Keratinocyte (primary cell): Measurements from ENCODE around the gene SEPTIN10. TPM values are rescaled to one million over a fixed set of nuclear protein-coding genes. Genes with fewer than 3 reads are reported as not detected.
"Not testable (repeated sequence)": the region's sequence is repeated elsewhere in the genome, so short reads cannot be mapped to it uniquely, and the experiment has no call there.

Experiments
- DNase-seq: peaks from one replicate; pipeline ENCODE4 v3.0.0-alpha.2; 2011; ENCODE audit warnings: low read depth, missing footprints, low spot score
- FAIRE-seq: peaks from 2 replicates; lab custom pipeline; 2011; peaks lifted over from hg19 to GRCh38; lab: Jason Lieb, UNC
- H2AFZ ChIP-seq: 2 replicates; pipeline ENCODE4 v1.6.0; 2012; ENCODE audit warnings: low read length, control low read depth, inconsistent platforms; ENCODE audit not compliant: control insufficient read depth
- H3K27ac ChIP-seq: 2 replicates; pipeline ENCODE4 v1.5.1; 2011; ENCODE audit warnings: low read length; ENCODE audit not compliant: control insufficient read depth, insufficient read depth
- H3K27me3 ChIP-seq: 3 replicates; pipeline ENCODE4 v1.6.0; 2011; ENCODE audit warnings: low read length; ENCODE audit not compliant: control insufficient read depth, insufficient read depth; ENCODE audit errors: extremely low read depth
- H3K36me3 ChIP-seq, 2 experiments: 2 replicates in 1 of 2; 3 replicates in 1 of 2; pipeline ENCODE4 v1.5.1; 2011; ENCODE audit warnings: low read length in 2 of 2, mild to moderate bottlenecking in 1 of 2; ENCODE audit not compliant: control insufficient read depth in 2 of 2, insufficient read depth in 2 of 2; ENCODE audit errors: extremely low read depth in 1 of 2
- H3K4me1 ChIP-seq: 3 replicates; pipeline ENCODE4 v1.5.1; 2011; ENCODE audit warnings: low read length; ENCODE audit not compliant: control insufficient read depth, insufficient read depth; ENCODE audit errors: extremely low read depth
- H3K4me2 ChIP-seq: 3 replicates; pipeline ENCODE4 v1.6.0; 2011; ENCODE audit warnings: low read depth, low read length; ENCODE audit not compliant: control insufficient read depth, insufficient read depth; ENCODE audit errors: extremely low read depth
- H3K4me3 ChIP-seq, 3 experiments: fragments of 200-600 bp in 1 of 3; sonication (generic) in 1 of 3; 2 replicates in 2 of 3; 3 replicates in 1 of 3; pipeline ENCODE4 v1.5.1; 2011 to 2016; ENCODE audit warnings: low read length in 3 of 3, mild to moderate bottlenecking in 3 of 3, control low read depth in 2 of 3, inconsistent platforms in 1 of 3, low read depth in 1 of 3, mixed read lengths in 1 of 3, mixed run types in 1 of 3, moderate library complexity in 1 of 3; ENCODE audit not compliant: control insufficient read depth in 2 of 3, insufficient read depth in 2 of 3; ENCODE audit errors: extremely low read depth in 1 of 3
- H3K79me2 ChIP-seq: 2 replicates; pipeline ENCODE4 v1.6.0; 2012; ENCODE audit warnings: low read length; ENCODE audit not compliant: control insufficient read depth, insufficient read depth
- H3K9ac ChIP-seq: 3 replicates; pipeline ENCODE4 v1.6.0; 2011; ENCODE audit warnings: low read length; ENCODE audit not compliant: control insufficient read depth, insufficient read depth; ENCODE audit errors: extremely low read depth
- H3K9me1 ChIP-seq: 3 replicates; pipeline ENCODE4 v1.6.0; 2011; ENCODE audit warnings: low read length; ENCODE audit not compliant: control insufficient read depth, insufficient read depth; ENCODE audit errors: extremely low read depth
- H3K9me3 ChIP-seq: 2 replicates; pipeline ENCODE4 v1.5.1; 2012; ENCODE audit warnings: low read depth, low read length; ENCODE audit not compliant: control insufficient read depth
- H4K20me1 ChIP-seq: 3 replicates; pipeline ENCODE4 v1.6.0; 2011; ENCODE audit warnings: low read length; ENCODE audit not compliant: control insufficient read depth, insufficient read depth; ENCODE audit errors: extremely low read depth
- EZH2 ChIP-seq: IDR thresholded peaks from one replicate; pipeline ENCODE4 v1.6.1; 2012; ENCODE audit warnings: inconsistent platforms, mild to moderate bottlenecking, low read length, moderate library complexity
- dilution Hi-C: fragments of 300-500 bp; cut with MboI; formaldehyde crosslinking; loops from one replicate; pipeline ENCODE4 v1.7.0; 2020; ENCODE audit warnings: low sequenced_read_pairs; ENCODE audit not compliant: extremely low pct_ligation_motif_present
- polyA plus RNA-seq, 5 experiments: library from polyadenylated mRNA; depleted of rRNA in 3 of 5; stranded (reverse) in 3 of 5; stranded (forward) in 1 of 5; unstranded in 1 of 5; fragments of >200 nt; gene quantifications; 1 replicate in 1 of 5; 2 replicates in 3 of 5; 3 replicates in 1 of 5; pipeline versions ENCODE4 v1.2.1 to v1.2.3, GENCODE V29; 2011 to 2012; ENCODE audit warnings: missing spikeins in 2 of 5, low read depth in 1 of 5, low replicate concordance in 1 of 5
- TF ChIP-seq, protein P1 (sequence below), 3 experiments: IDR thresholded peaks in 1 of 3; conservative IDR thresholded peaks in 1 of 3; optimal IDR thresholded peaks in 1 of 3; 2 replicates in 2 of 3; 3 replicates in 1 of 3; pipeline versions ENCODE3 to v1.5.1; 2011; ENCODE audit warnings: low read length in 3 of 3, mild to moderate bottlenecking in 3 of 3, moderate library complexity in 2 of 3, control low read depth in 1 of 3, inconsistent platforms in 1 of 3; ENCODE audit not compliant: insufficient read depth in 2 of 3; ENCODE audit errors: extremely low read depth in 1 of 3

SEPTIN10 gene
- polyA plus RNA-seq, 1 donor (not counting 4 experiments of a cell fraction or from before 2014, with no cell fraction given): 72.6 TPM

DNA sequence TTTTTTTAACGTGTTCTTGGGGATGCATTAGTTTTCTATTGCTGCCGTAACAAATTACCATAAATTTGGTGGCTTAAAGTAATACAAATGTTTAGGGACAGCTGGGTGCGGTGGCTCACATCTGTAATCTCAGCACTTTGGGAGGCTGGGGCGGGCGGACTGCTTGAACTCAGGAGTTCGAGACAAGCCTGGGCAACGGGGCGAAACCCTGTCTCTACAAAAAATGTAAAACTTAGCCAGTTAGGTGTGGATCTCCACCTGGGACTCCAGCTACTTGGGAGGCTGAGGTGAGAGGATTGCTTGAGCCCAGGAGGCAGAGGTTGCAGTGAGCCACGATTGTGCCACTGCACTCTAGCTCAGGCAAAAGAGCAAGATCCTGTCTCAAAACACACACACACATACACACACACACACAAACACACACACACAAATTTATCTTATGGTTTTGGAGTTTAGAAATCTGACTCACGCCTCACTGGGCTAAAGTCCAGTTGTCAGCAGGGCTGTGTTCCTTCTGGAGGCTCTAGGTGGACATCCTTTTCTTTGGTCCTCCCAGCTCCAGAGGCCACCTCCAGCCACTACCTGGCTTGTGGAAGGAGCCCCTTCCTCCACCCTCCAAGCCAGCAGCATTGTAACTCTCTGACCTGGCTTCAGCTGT, 76.1 kb downstream of the SEPTIN10 start:
- Histone ChIP-seq H2AFZ (no peak overlapping the region), H3K4me3 (no peak overlapping the region), H3K79me2 (no peaks in the 10 kb centered on the region), H3K9me1 (no peaks in the 10 kb centered on the region), H3K36me3 (peaks cover 0 to 3% of the 10 kb centered on the region in 2 experiments), H3K27ac (no peak overlapping the region), H3K27me3 (peaks cover 4% of the 10 kb centered on the region), H3K4me2 (no peak overlapping the region), H3K9ac (no peak overlapping the region), H3K9me3 (no peaks in the 10 kb centered on the region), H3K4me1 (no peaks in the 10 kb centered on the region), H4K20me1 (no peaks in the 10 kb centered on the region)
- TF ChIP-seq EZH2: no peak
- TF ChIP-seq, protein P1, sequence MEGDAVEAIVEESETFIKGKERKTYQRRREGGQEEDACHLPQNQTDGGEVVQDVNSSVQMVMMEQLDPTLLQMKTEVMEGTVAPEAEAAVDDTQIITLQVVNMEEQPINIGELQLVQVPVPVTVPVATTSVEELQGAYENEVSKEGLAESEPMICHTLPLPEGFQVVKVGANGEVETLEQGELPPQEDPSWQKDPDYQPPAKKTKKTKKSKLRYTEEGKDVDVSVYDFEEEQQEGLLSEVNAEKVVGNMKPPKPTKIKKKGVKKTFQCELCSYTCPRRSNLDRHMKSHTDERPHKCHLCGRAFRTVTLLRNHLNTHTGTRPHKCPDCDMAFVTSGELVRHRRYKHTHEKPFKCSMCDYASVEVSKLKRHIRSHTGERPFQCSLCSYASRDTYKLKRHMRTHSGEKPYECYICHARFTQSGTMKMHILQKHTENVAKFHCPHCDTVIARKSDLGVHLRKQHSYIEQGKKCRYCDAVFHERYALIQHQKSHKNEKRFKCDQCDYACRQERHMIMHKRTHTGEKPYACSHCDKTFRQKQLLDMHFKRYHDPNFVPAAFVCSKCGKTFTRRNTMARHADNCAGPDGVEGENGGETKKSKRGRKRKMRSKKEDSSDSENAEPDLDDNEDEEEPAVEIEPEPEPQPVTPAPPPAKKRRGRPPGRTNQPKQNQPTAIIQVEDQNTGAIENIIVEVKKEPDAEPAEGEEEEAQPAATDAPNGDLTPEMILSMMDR (optimal IDR thresholded peaks at IDR 0.05 in 1 of 3, IDR thresholded peaks at IDR 0.05 in 1 of 3, conservative IDR thresholded peaks at IDR 0.05 in 1 of 3; ENCODE audit: extremely low read depth in 1 of 3, insufficient read depth in 2 of 3, low read length in 3 of 3): no peak
- dilution Hi-C loops: no loop called here
- DNase-seq: no peak
- FAIRE-seq: no peak

DNA sequence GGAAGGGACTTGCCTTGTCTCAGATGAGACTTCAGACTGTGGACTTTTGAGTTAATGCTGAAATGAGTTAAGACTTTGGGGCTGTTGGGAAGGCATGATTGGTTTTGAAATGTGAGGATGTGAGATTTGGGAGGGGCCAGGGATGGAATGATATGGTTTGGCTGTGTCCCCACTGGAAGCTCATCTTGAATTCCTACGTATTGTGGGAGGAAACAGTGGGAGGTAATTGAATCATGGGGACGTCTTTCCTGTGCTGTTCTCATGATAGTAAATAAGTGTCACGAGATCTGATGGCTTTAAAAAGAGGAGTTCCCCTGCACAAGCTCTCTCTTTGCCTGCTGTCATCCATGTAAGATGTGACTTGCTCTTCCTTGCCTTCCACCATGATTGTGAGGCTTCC, 77.2 kb downstream of the SEPTIN10 start:
- dilution Hi-C loops, DNase-seq, H3K9me3 ChIP-seq, H3K36me3 ChIP-seq, FAIRE-seq, H3K4me3 ChIP-seq, H3K79me2 ChIP-seq, H4K20me1 ChIP-seq, H3K9me1 ChIP-seq, H3K27me3 ChIP-seq, H3K9ac ChIP-seq, H3K4me1 ChIP-seq, H2AFZ ChIP-seq, H3K27ac ChIP-seq, H3K4me2 ChIP-seq: not testable (repeated sequence)
